ENCODE measurements around the gene TPCN2. TPM values are rescaled to one million over a fixed set of nuclear protein-coding genes. Genes with fewer than 3 reads are reported as not detected.

TPCN2 gene
- total and polyA plus RNA-seq, 4 donors, result 6.4 to 20.8 (median 12.1) TPM

DNA sequence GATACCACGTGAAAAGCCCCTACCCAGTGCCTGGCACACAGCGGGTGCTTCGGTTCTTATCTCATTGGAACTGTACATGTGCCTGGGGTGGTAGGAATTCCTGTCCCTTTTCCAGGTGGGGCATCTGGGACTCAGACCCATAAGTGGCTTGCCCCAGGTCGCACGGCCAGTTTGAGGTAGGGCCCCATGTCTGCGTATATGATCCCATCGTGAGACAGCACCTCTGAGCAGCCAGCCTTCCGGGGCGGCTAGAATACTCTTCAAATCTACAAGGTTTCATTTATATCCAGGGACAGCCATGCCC lies 73.5 kb downstream of the TPCN2 start:
- no peak for DNase-seq (ENCODE audit: low spot score)
- Histone ChIP-seq H3K9ac (ENCODE audit: low read depth in 1 of 2, low read length in 2 of 2) (no peak overlapping the region), H3K9me3 (ENCODE audit: control insufficient read depth in 4 of 4, low read length in 3 of 4) (peaks cover 0 to 4% (median 0%) of the 10 kb centered on the region in 4 donors), H3K27me3 (ENCODE audit: control insufficient read depth in 4 of 4, insufficient read depth in 4 of 4, low read length in 3 of 4) (no peaks in the 10 kb centered on the region), H3K4me3 (ENCODE audit: low read depth in 1 of 3, low read length in 3 of 3) (no peak overlapping the region), H3K4me1 (ENCODE audit: control insufficient read depth in 4 of 4, insufficient read depth in 4 of 4, low read length in 3 of 4) (peaks cover 0 to 1% (median 0%) of the 10 kb centered on the region in 4 donors), H3K36me3 (ENCODE audit: control insufficient read depth in 4 of 4, insufficient read depth in 3 of 4, low read depth in 1 of 4, low read length in 3 of 4) (no peaks in the 10 kb centered on the region), H3K27ac (ENCODE audit: low read depth in 1 of 2, low read length in 2 of 2) (no peak overlapping the region)
- WGBS, result 86% methylated on average over 9 of the region's 9 CpGs
- no peak for TF ChIP-seq REST (IDR thresholded peaks at IDR 0.05)
- TF ChIP-seq SP1 (IDR thresholded peaks at IDR 0.05), result no peak
- no peak for TF ChIP-seq EGR1 (IDR thresholded peaks at IDR 0.05; ENCODE audit: low read depth in 2 of 2)
- no peak for TF ChIP-seq HNF4G (IDR thresholded peaks at IDR 0.05)
- TF ChIP-seq ATF3 (IDR thresholded peaks at IDR 0.05), result no peak
- no peak for TF ChIP-seq YY1 (IDR thresholded peaks at IDR 0.05)
- no peak for TF ChIP-seq FOXA2 (IDR thresholded peaks at IDR 0.05)
- no peak for TF ChIP-seq HNF4A (conservative IDR thresholded peaks at IDR 0.05)
- TF ChIP-seq TAF1 (conservative IDR thresholded peaks at IDR 0.05), result no peak
- TF ChIP-seq FOXA1 (IDR thresholded peaks at IDR 0.05), result no peak
- no peak for TF ChIP-seq MAX (IDR thresholded peaks at IDR 0.05)
- TF ChIP-seq RXRA (IDR thresholded peaks at IDR 0.05), result no peak
- TF ChIP-seq JUND (IDR thresholded peaks at IDR 0.05), result no peak
- TF ChIP-seq, protein P1, sequence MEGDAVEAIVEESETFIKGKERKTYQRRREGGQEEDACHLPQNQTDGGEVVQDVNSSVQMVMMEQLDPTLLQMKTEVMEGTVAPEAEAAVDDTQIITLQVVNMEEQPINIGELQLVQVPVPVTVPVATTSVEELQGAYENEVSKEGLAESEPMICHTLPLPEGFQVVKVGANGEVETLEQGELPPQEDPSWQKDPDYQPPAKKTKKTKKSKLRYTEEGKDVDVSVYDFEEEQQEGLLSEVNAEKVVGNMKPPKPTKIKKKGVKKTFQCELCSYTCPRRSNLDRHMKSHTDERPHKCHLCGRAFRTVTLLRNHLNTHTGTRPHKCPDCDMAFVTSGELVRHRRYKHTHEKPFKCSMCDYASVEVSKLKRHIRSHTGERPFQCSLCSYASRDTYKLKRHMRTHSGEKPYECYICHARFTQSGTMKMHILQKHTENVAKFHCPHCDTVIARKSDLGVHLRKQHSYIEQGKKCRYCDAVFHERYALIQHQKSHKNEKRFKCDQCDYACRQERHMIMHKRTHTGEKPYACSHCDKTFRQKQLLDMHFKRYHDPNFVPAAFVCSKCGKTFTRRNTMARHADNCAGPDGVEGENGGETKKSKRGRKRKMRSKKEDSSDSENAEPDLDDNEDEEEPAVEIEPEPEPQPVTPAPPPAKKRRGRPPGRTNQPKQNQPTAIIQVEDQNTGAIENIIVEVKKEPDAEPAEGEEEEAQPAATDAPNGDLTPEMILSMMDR (IDR thresholded peaks at IDR 0.05; ENCODE audit: low read depth, low read length, missing input control), result no peak
- TF ChIP-seq GABPA (IDR thresholded peaks at IDR 0.05 in 1 of 2, conservative IDR thresholded peaks at IDR 0.05 in 1 of 2), result no peak
- no peak for TF ChIP-seq RAD21 (IDR thresholded peaks at IDR 0.05)

GRCh38 chr11:69122630-69123431 lies 74.1 kb downstream of the TPCN2 start:
- TF ChIP-seq NR2F2 (IDR thresholded peaks at IDR 0.05) (peak; percentile 58), ATF3 (IDR thresholded peaks at IDR 0.05) (no peak), SP1 (IDR thresholded peaks at IDR 0.05) (peak; percentile 53), HNF4A (conservative IDR thresholded peaks at IDR 0.05) (peak in 1 of 2 donors; percentile 14), FOXA2 (IDR thresholded peaks at IDR 0.05) (peak; percentile 27), TAF1 (conservative IDR thresholded peaks at IDR 0.05) (no peak), RXRA (IDR thresholded peaks at IDR 0.05) (peak in 1 of 2 donors; percentile 43), JUND (IDR thresholded peaks at IDR 0.05) (peak in 1 of 2 donors; percentile 89)
- Histone ChIP-seq H3K27me3 (ENCODE audit: control insufficient read depth in 4 of 4, insufficient read depth in 4 of 4, low read length in 3 of 4) (no peaks in the 10 kb centered on the region), H3K4me3 (ENCODE audit: low read depth in 1 of 3, low read length in 3 of 3) (no peak overlapping the region), H3K4me1 (ENCODE audit: control insufficient read depth in 4 of 4, insufficient read depth in 4 of 4, low read length in 3 of 4) (peaks cover 0 to 1% (median 0%) of the 10 kb centered on the region in 4 donors), H3K9me3 (ENCODE audit: control insufficient read depth in 4 of 4, low read length in 3 of 4) (peaks cover 0 to 4% (median 0%) of the 10 kb centered on the region in 4 donors), H3K36me3 (ENCODE audit: control insufficient read depth in 4 of 4, insufficient read depth in 3 of 4, low read depth in 1 of 4, low read length in 3 of 4) (no peaks in the 10 kb centered on the region), H3K27ac (ENCODE audit: low read depth in 1 of 2, low read length in 2 of 2) (no peak overlapping the region), H3K9ac (ENCODE audit: low read depth in 1 of 2, low read length in 2 of 2) (no peak overlapping the region)
- WGBS, result 33% methylated on average over 27 of the region's 27 CpGs
- peak; percentile 52 for DNase-seq (ENCODE audit: low spot score)
